HAP-1 (cell line): ENCODE measurements around the gene JAM2.

Experiments used
- DNase-seq, 2 experiments: peaks; one replicate each; pipeline ENCODE4 v3.0.0-alpha.2; 2016 to 2020; ENCODE audit warnings: low spot score in 2 of 2
- H3K27me3 ChIP-seq: fragments of 250-450 bp; sonication (Bioruptor Pico); 2 replicates; pipeline ENCODE4 v1.5.1; 2020; ENCODE audit warnings: low read depth, mild to moderate bottlenecking, moderate library complexity
- H3K36me3 ChIP-seq: fragments of 250-450 bp; sonication (Bioruptor Pico); replicated peaks from 2 replicates; pipeline ENCODE4 v1.5.1; 2020; ENCODE audit warnings: mild to moderate bottlenecking
- H3K4me1 ChIP-seq: fragments of 250-450 bp; sonication (Bioruptor Pico); 2 replicates; pipeline ENCODE4 v1.5.1; 2020; ENCODE audit warnings: mild to moderate bottlenecking
- H3K4me3 ChIP-seq: fragments of 250-450 bp; sonication (Bioruptor Pico); 2 replicates; pipeline ENCODE4 v1.5.1; 2020; ENCODE audit warnings: mild to moderate bottlenecking, moderate library complexity
- H3K9me3 ChIP-seq: fragments of 250-450 bp; sonication (Bioruptor Pico); 2 replicates; pipeline ENCODE4 v1.5.1; 2020; ENCODE audit warnings: mild to moderate bottlenecking, moderate library complexity
- in situ Hi-C: fragments of 300-500 bp; cut with MboI; formaldehyde crosslinking; loops from 3 replicates; pipeline ENCODE4 v1.14.3; 2020; ENCODE audit warnings: low sequenced_read_pairs, inconsistent platforms, mixed read lengths

JAM2 gene

GRCh38 chr21:25635310-25635709 lies 3.7 kb upstream of the JAM2 start:
- no peaks in the 10 kb centered on the region for H3K9me3 ChIP-seq
- in situ Hi-C loops = no loop called here
- H3K4me1 ChIP-seq = peaks cover 6% of the 10 kb centered on the region
- H3K27me3 ChIP-seq = no peaks in the 10 kb centered on the region
- no peak for DNase-seq
- no peak overlapping the region for H3K4me3 ChIP-seq
- no peaks in the 10 kb centered on the region for H3K36me3 ChIP-seq

GRCh38 chr21:25636727-25637126 lies 2.3 kb upstream of the JAM2 start:
- Histone ChIP-seq H3K4me1 (peaks cover 10% of the 10 kb centered on the region), H3K36me3 (no peaks in the 10 kb centered on the region), H3K4me3 (no peak overlapping the region), H3K9me3 (no peaks in the 10 kb centered on the region), H3K27me3 (no peaks in the 10 kb centered on the region)
- no peak for DNase-seq
- in situ Hi-C loops = no loop called here

DNA sequence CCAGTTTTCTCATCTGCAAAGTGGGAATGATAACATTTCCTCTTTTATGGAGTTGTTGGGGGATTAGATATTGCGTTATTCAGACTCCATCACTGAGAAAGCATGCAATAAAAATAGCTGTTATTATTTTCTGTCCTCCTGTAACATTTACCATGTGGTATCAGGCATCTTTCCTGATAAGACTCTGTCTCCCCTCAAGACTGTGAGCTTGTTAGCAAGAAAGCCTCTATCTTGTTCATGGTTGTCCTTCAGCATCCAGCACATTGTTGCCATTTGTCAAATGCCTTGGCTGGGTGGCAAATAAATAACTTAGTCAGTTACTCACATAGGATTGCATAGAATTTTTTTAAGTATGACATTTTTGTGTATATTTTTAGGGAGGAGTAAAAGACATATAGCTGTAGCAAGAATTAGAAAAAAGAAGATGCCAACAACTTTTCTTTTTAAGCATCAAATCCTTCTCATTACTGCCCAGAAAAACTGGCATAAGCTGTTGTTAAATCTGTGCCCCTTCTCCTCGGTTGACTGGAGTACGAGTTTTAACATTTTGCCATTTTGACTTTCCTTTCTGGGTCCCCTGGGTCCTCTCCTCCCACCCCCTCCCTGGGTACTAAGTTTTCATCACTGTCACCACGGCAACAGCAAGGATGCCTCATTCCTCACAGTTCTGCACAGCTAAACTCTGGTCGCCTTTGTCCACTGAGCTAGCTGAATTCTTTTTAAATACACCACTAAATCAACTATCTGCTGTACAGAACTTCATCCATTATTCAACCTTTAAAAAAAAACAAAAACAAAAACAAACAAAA lies 1.0 kb upstream of the JAM2 start:
- no peak overlapping the region for H3K4me3 ChIP-seq
- no peak for DNase-seq
- H3K27me3 ChIP-seq = no peaks in the 10 kb centered on the region
- in situ Hi-C loops = no loop called here
- no peaks in the 10 kb centered on the region for H3K9me3 ChIP-seq
- H3K36me3 ChIP-seq = no peaks in the 10 kb centered on the region
- peaks cover 10% of the 10 kb centered on the region for H3K4me1 ChIP-seq

- in situ Hi-C loops = no loop called here
- Histone ChIP-seq H3K36me3 (no peaks in the 10 kb centered on the region), H3K4me1 (peaks cover 10% of the 10 kb centered on the region), H3K27me3 (no peaks in the 10 kb centered on the region), H3K9me3 (no peaks in the 10 kb centered on the region), H3K4me3 (peak overlapping the region; percentile 50)
- peak; percentile 30 to 74 for DNase-seq
These were observed 618 bp downstream of the JAM2 start for GRCh38 chr21:25639551-25640201.

DNA sequence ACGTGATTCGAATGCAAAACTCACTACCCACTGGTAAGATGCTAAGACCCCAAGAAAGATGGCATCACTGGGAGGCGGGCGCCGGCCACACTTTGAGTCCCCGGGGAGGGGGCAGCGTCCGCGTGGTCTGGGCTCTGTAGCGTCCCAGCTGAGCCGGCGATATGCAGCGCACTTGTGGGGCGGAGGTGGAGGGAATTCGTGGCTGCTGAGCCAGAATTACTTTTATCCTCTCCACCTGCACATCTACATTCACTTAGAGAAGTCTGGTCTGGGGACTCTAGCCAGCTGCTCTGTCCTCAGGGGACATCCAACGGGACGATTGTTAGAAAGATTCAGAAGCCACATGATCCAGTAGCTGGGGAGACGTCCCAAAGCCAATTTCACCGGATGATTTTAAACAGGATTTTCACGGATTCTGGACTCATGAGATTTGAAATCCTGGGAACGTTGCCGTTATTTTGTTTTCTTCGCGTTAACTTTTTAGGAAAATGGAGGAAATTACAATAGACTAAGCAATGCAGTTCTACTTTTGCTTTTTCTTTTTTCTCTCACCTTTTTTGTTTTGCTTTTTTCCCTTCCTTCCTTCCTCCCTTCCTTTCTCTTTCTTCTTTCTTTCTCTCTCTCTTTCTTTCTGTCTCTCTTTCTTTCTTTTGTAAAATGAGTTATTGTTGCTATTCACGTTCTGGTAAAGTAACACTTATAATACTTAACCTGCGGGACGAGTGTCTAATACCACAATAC lies 1.3 kb downstream of the JAM2 start:
- H3K4me3 ChIP-seq = peak overlapping the region; percentile 50
- peak; percentile 48 to 75 for DNase-seq
- no peaks in the 10 kb centered on the region for H3K36me3 ChIP-seq
- no peaks in the 10 kb centered on the region for H3K9me3 ChIP-seq
- peaks cover 17% of the 10 kb centered on the region for H3K4me1 ChIP-seq
- no peaks in the 10 kb centered on the region for H3K27me3 ChIP-seq
- in situ Hi-C loops = no loop called here

- no peak for DNase-seq
- in situ Hi-C loops = no loop called here
- H3K9me3 ChIP-seq = no peaks in the 10 kb centered on the region
- no peaks in the 10 kb centered on the region for H3K36me3 ChIP-seq
- H3K4me3 ChIP-seq = peak overlapping the region; percentile 50
- no peaks in the 10 kb centered on the region for H3K27me3 ChIP-seq
- H3K4me1 ChIP-seq = peaks cover 22% of the 10 kb centered on the region
These were observed 1.9 kb downstream of the JAM2 start for GRCh38 chr21:25640943-25641292.

DNA sequence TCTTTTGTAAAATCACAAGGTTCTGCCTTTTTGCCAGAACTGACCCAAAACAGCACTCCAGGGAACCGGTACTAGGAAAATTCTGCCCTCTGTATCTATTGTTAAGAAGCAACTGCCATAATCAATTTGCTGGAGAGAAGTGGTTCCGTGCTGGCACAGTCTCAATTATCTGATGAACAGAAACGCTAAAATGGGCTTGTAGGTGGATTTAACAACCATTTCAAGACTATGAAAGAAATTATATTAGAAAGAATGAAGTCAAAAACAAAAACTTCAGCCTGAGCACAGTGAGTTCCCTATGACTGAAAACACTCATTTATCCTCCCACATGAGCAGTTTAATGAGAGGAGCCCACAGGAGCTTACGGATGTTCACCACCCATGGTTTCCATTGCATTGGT lies 4.4 kb downstream of the JAM2 start:
- peaks cover 37% of the 10 kb centered on the region for H3K4me1 ChIP-seq
- in situ Hi-C loops = no loop called here
- H3K36me3 ChIP-seq = no peaks in the 10 kb centered on the region
- H3K9me3 ChIP-seq = no peaks in the 10 kb centered on the region
- no peak for DNase-seq
- no peak overlapping the region for H3K4me3 ChIP-seq
- H3K27me3 ChIP-seq = no peaks in the 10 kb centered on the region

DNA sequence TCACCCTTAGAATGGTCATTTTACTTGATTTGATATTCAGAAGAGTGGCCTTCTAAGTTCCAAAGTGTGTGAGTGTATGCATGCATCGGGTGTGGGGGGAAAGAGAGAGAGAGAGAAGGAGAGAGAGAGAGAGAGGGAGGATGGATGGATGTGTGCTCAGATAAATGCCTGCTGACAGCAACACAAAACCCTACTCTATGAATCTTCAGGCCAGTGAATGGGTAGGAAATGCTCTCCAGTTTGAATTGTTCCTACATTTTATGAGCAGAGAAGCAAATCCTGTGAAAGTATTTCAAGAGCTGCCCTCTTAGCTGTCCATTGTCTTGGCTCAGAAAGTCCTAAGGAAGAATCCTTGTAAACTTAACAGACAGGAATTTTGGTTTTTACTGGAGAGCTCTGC lies 7.4 kb downstream of the JAM2 start:
- DNase-seq = peak; percentile 58 to 96
- Histone ChIP-seq H3K27me3 (no peaks in the 10 kb centered on the region), H3K36me3 (no peaks in the 10 kb centered on the region), H3K4me3 (no peak overlapping the region), H3K4me1 (peaks cover 28% of the 10 kb centered on the region), H3K9me3 (no peaks in the 10 kb centered on the region)
- in situ Hi-C loops = no loop called here

DNA sequence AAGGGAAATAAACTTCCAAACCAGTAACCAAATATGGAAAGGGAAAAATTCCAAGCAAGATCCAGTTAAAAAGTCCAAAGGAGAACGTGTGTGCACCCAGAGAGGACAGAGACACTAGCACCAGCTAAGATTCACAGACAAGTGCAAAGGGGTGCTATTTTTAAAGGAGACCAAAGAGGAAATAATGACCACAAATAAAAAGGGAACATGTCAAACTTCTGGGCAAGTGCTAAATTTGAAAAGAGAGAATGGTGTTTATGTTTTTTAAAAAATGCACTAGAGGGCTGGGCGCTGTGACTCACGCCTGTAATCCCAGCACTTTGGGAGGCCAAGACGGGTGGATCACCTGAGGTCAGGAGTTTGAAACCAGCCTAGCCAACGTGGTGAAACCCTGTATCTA lies 8.6 kb downstream of the JAM2 start:
- in situ Hi-C loops = no loop called here
- no peaks in the 10 kb centered on the region for H3K36me3 ChIP-seq

DNA sequence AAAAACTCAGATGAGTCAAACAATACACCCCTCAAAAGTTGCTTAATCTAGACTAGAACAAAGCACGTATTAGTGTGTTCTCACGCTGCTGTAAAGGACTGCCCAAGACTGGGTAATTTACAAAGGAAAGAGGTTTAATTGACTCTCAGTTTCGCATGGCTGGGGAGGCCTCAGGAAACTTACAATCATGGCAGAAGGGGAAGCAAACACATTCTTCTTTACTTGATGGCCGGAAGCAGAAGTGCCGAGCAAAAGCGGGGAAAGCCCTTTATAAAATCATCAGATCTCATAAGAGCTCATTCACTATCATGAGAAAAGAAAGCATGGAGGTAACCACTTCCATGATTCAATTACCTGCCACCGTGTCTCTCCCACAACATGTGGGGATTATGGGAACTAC lies 10.1 kb downstream of the JAM2 start:
- Histone ChIP-seq H3K27me3 (no peaks in the 10 kb centered on the region), H3K36me3 (no peaks in the 10 kb centered on the region), H3K4me3 (no peak overlapping the region), H3K4me1 (peaks cover 28% of the 10 kb centered on the region), H3K9me3 (no peaks in the 10 kb centered on the region)
- DNase-seq = no peak
- in situ Hi-C loops = no loop called here

More for the DNA sequence above, 8.6 kb downstream of the JAM2 start:
- Histone ChIP-seq H3K27me3 (no peaks in the 10 kb centered on the region), H3K4me1 (peaks cover 28% of the 10 kb centered on the region), H3K4me3 (no peak overlapping the region), H3K9me3 (no peaks in the 10 kb centered on the region)
- no peak for DNase-seq

DNA sequence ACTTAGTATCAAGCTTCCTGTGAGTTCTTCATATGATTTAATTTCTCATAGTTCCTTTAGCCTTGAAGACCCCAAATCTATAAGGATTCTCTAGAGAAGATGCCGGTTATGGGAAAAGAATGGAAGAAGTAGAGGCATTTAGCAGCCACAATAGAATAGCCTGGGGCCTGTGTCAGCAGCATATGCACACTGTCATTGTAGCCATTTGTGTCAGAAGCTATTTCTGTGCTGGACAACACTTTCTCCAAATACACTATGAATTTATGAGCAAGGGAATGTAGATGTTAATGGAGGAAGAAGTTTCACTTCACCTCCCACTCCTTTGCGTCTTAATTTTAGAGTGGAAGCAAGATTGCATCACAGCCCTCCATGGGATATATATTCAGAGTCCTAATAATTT lies 17.4 kb downstream of the JAM2 start:
- peak; percentile 47 to 55 for DNase-seq
- in situ Hi-C loops = no loop called here

DNA sequence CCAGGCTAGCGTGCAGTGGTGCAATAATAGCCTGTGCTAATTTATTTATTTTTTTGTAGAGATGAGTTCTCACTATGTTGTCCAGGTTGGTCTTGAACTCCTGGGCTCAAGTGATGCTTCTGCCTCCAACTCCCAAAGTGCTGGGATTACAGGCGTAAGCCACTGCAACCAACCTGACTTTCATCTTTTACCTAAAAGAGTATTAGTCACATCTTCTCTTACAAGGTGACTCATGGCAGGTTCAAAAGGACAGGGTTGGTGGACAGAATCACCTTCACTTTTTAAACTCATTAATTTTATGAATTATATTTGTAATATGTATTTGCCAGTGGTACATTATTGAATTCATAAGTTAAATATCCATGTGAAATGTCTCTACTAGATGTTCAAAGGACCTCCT lies 18.1 kb downstream of the JAM2 start:
- Histone ChIP-seq H3K4me1 (peaks cover 41% of the 10 kb centered on the region), H3K36me3 (no peaks in the 10 kb centered on the region), H3K27me3 (no peaks in the 10 kb centered on the region), H3K4me3 (no peak overlapping the region), H3K9me3 (no peaks in the 10 kb centered on the region)
- in situ Hi-C loops = no loop called here
- no peak for DNase-seq

More for the DNA sequence above, 17.4 kb downstream of the JAM2 start:
- no peaks in the 10 kb centered on the region for H3K36me3 ChIP-seq
- H3K27me3 ChIP-seq = no peaks in the 10 kb centered on the region
- no peak overlapping the region for H3K4me3 ChIP-seq
- peaks cover 41% of the 10 kb centered on the region for H3K4me1 ChIP-seq
- H3K9me3 ChIP-seq = no peaks in the 10 kb centered on the region

DNA sequence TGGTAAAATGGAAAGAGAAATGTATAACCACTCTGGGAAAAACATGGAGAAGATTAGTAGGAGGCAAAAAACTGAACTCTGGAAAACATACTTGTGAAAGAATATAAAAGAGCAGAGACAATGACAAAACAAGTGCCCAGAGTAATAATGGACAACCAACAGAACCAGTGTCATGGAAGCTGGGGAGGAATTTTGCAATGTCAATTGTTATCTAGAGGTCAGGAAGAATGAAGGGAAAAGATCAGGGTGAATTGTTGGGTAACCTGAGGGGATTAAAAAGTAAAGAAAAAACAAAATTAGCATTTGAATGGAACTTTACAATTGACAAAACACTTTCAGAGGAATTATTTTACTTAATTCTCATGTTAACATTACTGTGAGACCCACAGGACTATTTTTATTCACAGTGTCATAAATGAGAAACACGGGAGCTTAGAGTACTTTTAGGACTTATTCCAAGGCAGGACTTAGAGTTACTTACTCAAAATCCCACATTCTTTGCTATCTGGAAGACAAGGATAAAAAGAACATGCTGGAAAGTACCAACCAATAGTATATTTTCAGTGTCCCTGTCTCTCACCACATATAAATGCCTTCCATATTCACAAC lies 19.5 kb downstream of the JAM2 start:
- H3K4me3 ChIP-seq = no peak overlapping the region
- no peaks in the 10 kb centered on the region for H3K9me3 ChIP-seq
- H3K36me3 ChIP-seq = no peaks in the 10 kb centered on the region
- peaks cover 41% of the 10 kb centered on the region for H3K4me1 ChIP-seq
- H3K27me3 ChIP-seq = no peaks in the 10 kb centered on the region
- peak; percentile 61 to 100 for DNase-seq
- in situ Hi-C loops = no loop called here

DNA sequence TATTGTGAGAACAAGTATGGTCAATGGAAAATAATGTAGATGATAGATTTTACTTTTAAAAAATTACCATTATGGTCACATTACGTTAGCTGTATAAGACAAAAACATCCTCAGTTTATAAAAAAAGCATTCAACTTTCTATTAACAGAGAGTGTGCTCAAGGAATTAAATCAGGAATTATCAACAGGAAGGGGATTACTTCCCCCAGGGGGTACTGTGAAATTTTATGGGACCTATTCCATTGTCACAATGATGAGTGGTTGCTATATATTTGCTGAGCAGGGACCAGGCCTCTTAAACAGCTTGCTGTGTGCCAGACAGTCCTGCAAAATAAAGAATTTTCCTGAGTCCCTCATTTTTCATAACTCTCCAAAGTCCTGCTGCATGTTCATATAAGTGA lies 21.2 kb downstream of the JAM2 start:
- Histone ChIP-seq H3K4me3 (no peak overlapping the region), H3K4me1 (peaks cover 45% of the 10 kb centered on the region), H3K27me3 (no peaks in the 10 kb centered on the region), H3K36me3 (no peaks in the 10 kb centered on the region), H3K9me3 (no peaks in the 10 kb centered on the region)
- in situ Hi-C loops = no loop called here
- DNase-seq = peak; percentile 64 to 91
